ENCODE measurements around the gene ALDH1A3. TPM values are rescaled to one million over a fixed set of nuclear protein-coding genes. Genes with fewer than 3 reads are reported as not detected.

Gene ALDH1A3
- total and polyA plus RNA-seq, 4 donors: 4.5 to 19.0 (median 6.7) TPM

DNA sequence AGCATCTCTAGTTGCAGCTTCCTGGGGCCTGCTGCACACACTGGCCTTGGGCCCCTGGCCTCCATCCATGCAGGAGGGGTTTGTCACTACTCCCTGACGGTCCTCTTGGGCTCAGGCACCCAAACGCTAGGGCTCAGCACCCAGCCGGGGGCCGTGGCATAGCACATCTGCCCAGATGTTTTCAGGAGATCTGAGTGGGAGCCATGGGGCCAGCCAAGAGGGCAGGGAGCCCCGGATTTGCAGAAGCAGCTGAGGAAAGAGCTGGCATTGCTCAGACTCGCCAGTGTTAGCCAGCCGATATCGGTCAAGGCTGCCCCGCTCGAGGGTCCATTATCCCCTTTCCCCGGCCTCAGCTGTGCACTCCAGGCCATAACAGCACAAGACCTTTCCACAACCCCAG is 1.5 kb upstream of the ALDH1A3 start:
- 91% methylated on average over 11 of the region's 11 CpGs for WGBS, 2 donors
- ATAC-seq (ENCODE audit: low FRiP score) (no peak), DNase-seq (no peak)
- Histone ChIP-seq H3K9me3 (ENCODE audit: control insufficient read depth, low read length) (no peaks in the 10 kb centered on the region), H3K27me3 (ENCODE audit: control insufficient read depth in 1 of 2, insufficient read depth in 2 of 2, low read length in 1 of 2) (peaks cover 0 to 2% of the 10 kb centered on the region in 2 donors), H3K27ac (ENCODE audit: low read depth in 1 of 2, low read length in 2 of 2) (no peak overlapping the region), H3K4me1 (ENCODE audit: control insufficient read depth in 1 of 2, insufficient read depth in 2 of 2, low read length in 2 of 2) (no peaks in the 10 kb centered on the region), H3K4me3 (ENCODE audit: low read length in 2 of 2) (no peak overlapping the region), H3K36me3 (ENCODE audit: control insufficient read depth in 1 of 2, insufficient read depth in 2 of 2, low read length in 1 of 2) (no peaks in the 10 kb centered on the region)
- intact Hi-C loops (cut with DNase I): no loop called here

GRCh38 chr15:100878648-100879047 is 983 bp upstream of the ALDH1A3 start:
- H3K4me3 ChIP-seq (ENCODE audit: low read length in 2 of 2): no peak overlapping the region
- no peaks in the 10 kb centered on the region for H3K36me3 ChIP-seq (ENCODE audit: control insufficient read depth in 1 of 2, insufficient read depth in 2 of 2, low read length in 1 of 2)
- no peak for ATAC-seq (ENCODE audit: low FRiP score)
- H3K27me3 ChIP-seq (ENCODE audit: control insufficient read depth in 1 of 2, insufficient read depth in 2 of 2, low read length in 1 of 2): peaks cover 0 to 2% of the 10 kb centered on the region in 2 donors
- no peak overlapping the region for H3K27ac ChIP-seq (ENCODE audit: low read depth in 1 of 2, low read length in 2 of 2)
- no peaks in the 10 kb centered on the region for H3K4me1 ChIP-seq (ENCODE audit: control insufficient read depth in 1 of 2, insufficient read depth in 2 of 2, low read length in 2 of 2)
- intact Hi-C loops (cut with DNase I): no loop called here
- DNase-seq: no peak
- H3K9me3 ChIP-seq (ENCODE audit: control insufficient read depth, low read length): no peaks in the 10 kb centered on the region
- WGBS, 2 donors: 52 to 63% methylated on average over 12 of the region's 12 CpGs

DNA sequence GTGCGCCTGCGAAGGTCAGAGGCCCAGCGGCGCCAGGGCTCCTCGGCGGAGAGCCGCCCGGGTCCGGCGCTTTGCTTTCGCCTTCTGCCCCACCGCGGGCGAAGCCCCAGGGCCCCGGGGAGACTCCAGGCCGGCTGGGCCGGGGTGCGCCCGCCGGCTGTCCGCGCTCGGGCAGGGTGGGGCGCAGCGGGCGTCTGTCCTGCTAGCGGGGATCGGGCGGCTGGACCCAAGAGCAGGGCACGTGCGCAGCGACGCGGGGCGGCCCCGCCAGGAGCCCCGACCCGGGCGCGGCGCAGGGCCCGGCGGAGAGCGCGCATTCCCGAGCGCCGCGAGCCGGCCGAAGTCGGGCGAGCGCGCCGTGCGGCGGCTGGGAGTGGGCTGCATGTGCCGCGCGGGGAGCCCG is 569 bp upstream of the ALDH1A3 start:
- Histone ChIP-seq H3K36me3 (ENCODE audit: control insufficient read depth in 1 of 2, insufficient read depth in 2 of 2, low read length in 1 of 2) (no peaks in the 10 kb centered on the region), H3K27ac (ENCODE audit: low read depth in 1 of 2, low read length in 2 of 2) (no peak overlapping the region), H3K4me3 (ENCODE audit: low read length in 2 of 2) (peak overlapping the region; percentile 15 to 58), H3K9me3 (ENCODE audit: control insufficient read depth, low read length) (no peaks in the 10 kb centered on the region), H3K4me1 (ENCODE audit: control insufficient read depth in 1 of 2, insufficient read depth in 2 of 2, low read length in 2 of 2) (no peaks in the 10 kb centered on the region), H3K27me3 (ENCODE audit: control insufficient read depth in 1 of 2, insufficient read depth in 2 of 2, low read length in 1 of 2) (peaks cover 0 to 2% of the 10 kb centered on the region in 2 donors)
- DNase-seq (no peak), ATAC-seq (ENCODE audit: low FRiP score) (no peak)
- intact Hi-C loops (cut with DNase I): no loop called here
- 5 to 6% methylated on average over 45 to 62 of the region's 62 CpGs for WGBS, 2 donors

GRCh38 chr15:100880139-100880896 is 687 bp downstream of the ALDH1A3 start:
- Histone ChIP-seq H3K4me3 (ENCODE audit: low read length in 2 of 2) (peak overlapping the region in 1 of 2 donors; percentile 15), H3K27me3 (ENCODE audit: control insufficient read depth in 1 of 2, insufficient read depth in 2 of 2, low read length in 1 of 2) (peaks cover 0 to 2% of the 10 kb centered on the region in 2 donors), H3K4me1 (ENCODE audit: control insufficient read depth in 1 of 2, insufficient read depth in 2 of 2, low read length in 2 of 2) (no peaks in the 10 kb centered on the region), H3K9me3 (ENCODE audit: control insufficient read depth, low read length) (no peaks in the 10 kb centered on the region), H3K27ac (ENCODE audit: low read depth in 1 of 2, low read length in 2 of 2) (no peak overlapping the region), H3K36me3 (ENCODE audit: control insufficient read depth in 1 of 2, insufficient read depth in 2 of 2, low read length in 1 of 2) (no peaks in the 10 kb centered on the region)
- DNase-seq: no peak
- ATAC-seq (ENCODE audit: low FRiP score): no peak
- intact Hi-C loops (cut with DNase I): loop anchor here in 1 of 2 donors (10.0 kb wide), 1 partner anchor 1266 kb away; no protein-coding TSS in a partner anchor
- WGBS, 2 donors: 6 to 10% methylated on average over 75 to 80 of the region's 80 CpGs

DNA sequence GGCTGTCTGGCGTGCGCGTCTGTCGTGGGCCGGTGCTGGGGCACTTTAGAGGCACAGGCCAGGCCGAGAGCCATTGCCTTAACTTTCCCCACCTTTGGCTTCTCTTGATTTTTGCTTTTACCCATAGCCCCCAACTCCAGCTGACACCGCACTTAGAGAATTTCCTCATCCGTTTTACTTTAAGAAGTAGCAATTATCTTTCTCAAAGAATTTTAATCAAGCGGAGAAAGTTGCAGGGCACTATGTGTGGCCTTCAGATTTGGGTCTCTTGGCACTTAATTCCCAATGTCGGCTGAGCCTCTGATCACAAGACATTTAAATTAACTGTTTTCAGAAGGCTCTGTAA is 1.2 kb downstream of the ALDH1A3 start:
- WGBS, 2 donors: 55 to 76% methylated on average over 10 of the region's 10 CpGs
- intact Hi-C loops (cut with DNase I): loop anchor here in 1 of 2 donors (10.0 kb wide), 1 partner anchor 1266 kb away; no protein-coding TSS in a partner anchor
- ATAC-seq (ENCODE audit: low FRiP score): no peak

DNA sequence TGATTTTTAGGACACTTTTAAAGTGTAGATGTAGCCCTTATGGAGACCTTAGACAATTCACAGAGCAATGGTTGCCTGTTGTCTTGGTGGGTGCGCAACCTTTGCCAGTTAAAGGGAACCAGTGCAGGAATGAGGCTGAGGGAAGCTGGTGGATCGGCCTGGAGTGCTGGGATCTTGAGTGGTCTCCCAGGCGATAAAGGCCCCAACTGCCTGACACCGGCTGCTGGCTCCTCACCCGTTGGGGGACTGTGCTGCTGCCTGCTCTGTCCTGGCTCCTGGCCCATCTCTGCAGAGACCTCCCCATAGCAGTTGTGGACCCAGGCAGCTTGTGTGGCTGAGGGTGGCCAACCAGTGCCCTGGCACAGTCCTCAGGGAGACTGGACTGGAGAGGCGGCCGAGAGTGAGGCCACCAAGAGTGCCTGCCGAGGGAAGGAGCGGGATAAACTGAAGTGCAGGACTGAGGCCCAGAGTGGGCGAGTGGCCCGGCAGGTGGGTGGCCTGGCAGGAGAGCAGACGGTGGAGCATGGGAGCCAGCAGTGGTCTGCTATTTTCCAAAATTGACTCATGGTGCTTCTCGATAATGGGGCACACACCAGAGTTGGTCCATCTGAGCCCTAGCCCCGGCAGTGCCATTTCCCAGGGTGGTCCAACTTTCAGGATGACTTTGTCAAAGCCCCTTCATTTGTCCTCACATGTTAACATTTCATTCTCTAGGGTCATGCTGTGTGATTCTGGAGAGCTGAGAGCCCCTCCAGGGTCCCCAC is 2.1 kb downstream of the ALDH1A3 start:
- no peak overlapping the region for H3K4me3 ChIP-seq (ENCODE audit: low read length in 2 of 2)

More for the DNA sequence above, 1.2 kb downstream of the ALDH1A3 start:
- Histone ChIP-seq H3K4me3 (ENCODE audit: low read length in 2 of 2) (no peak overlapping the region), H3K27me3 (ENCODE audit: control insufficient read depth in 1 of 2, insufficient read depth in 2 of 2, low read length in 1 of 2) (peaks cover 0 to 2% of the 10 kb centered on the region in 2 donors), H3K9me3 (ENCODE audit: control insufficient read depth, low read length) (no peaks in the 10 kb centered on the region), H3K27ac (ENCODE audit: low read depth in 1 of 2, low read length in 2 of 2) (no peak overlapping the region), H3K36me3 (ENCODE audit: control insufficient read depth in 1 of 2, insufficient read depth in 2 of 2, low read length in 1 of 2) (no peaks in the 10 kb centered on the region), H3K4me1 (ENCODE audit: control insufficient read depth in 1 of 2, insufficient read depth in 2 of 2, low read length in 2 of 2) (no peaks in the 10 kb centered on the region)
- no peak for DNase-seq

DNA sequence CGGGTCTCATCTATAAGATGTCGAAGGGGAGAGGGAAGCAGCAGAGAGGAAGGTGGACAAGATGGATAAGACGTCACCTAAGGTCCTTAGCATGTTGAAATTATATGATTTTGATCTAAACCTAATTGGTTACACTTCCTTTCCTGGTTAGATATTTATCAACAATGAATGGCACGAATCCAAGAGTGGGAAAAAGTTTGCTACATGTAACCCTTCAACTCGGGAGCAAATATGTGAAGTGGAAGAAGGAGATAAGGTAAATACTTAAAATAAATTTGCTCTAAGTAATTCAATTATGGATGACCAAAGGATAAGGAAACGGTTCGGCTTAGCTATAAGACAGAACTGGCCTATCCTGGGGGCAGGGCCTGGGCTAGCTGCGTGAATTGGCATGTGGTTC is 5.5 kb downstream of the ALDH1A3 start:
- WGBS, 2 donors: 79% methylated on average over 8 of the region's 8 CpGs
- intact Hi-C loops (cut with DNase I): loop anchor here in 1 of 2 donors (10.0 kb wide), 1 partner anchor 1270 kb away; no protein-coding TSS in a partner anchor

More for the DNA sequence above, 2.1 kb downstream of the ALDH1A3 start:
- Histone ChIP-seq H3K4me1 (ENCODE audit: control insufficient read depth in 1 of 2, insufficient read depth in 2 of 2, low read length in 2 of 2) (no peaks in the 10 kb centered on the region), H3K9me3 (ENCODE audit: control insufficient read depth, low read length) (no peaks in the 10 kb centered on the region), H3K27me3 (ENCODE audit: control insufficient read depth in 1 of 2, insufficient read depth in 2 of 2, low read length in 1 of 2) (peaks cover 0 to 2% of the 10 kb centered on the region in 2 donors), H3K27ac (ENCODE audit: low read depth in 1 of 2, low read length in 2 of 2) (no peak overlapping the region), H3K36me3 (ENCODE audit: control insufficient read depth in 1 of 2, insufficient read depth in 2 of 2, low read length in 1 of 2) (no peaks in the 10 kb centered on the region)
- DNase-seq (no peak), ATAC-seq (ENCODE audit: low FRiP score) (no peak)
- intact Hi-C loops (cut with DNase I): loop anchor here in 1 of 2 donors (10.0 kb wide), 1 partner anchor 1267 kb away; no protein-coding TSS in a partner anchor
- WGBS, 2 donors: 94 to 95% methylated on average over 14 of the region's 14 CpGs

GRCh38 chr15:100885811-100886210 is 6.2 kb downstream of the ALDH1A3 start:
- ATAC-seq (ENCODE audit: low FRiP score) (no peak), DNase-seq (no peak)
- Histone ChIP-seq H3K9me3 (ENCODE audit: control insufficient read depth, low read length) (no peaks in the 10 kb centered on the region), H3K36me3 (ENCODE audit: control insufficient read depth in 1 of 2, insufficient read depth in 2 of 2, low read length in 1 of 2) (no peaks in the 10 kb centered on the region), H3K27ac (ENCODE audit: low read depth in 1 of 2, low read length in 2 of 2) (no peak overlapping the region), H3K4me3 (ENCODE audit: low read length in 2 of 2) (no peak overlapping the region), H3K27me3 (ENCODE audit: control insufficient read depth in 1 of 2, insufficient read depth in 2 of 2, low read length in 1 of 2) (no peaks in the 10 kb centered on the region), H3K4me1 (ENCODE audit: control insufficient read depth in 1 of 2, insufficient read depth in 2 of 2, low read length in 2 of 2) (no peaks in the 10 kb centered on the region)
- 85 to 86% methylated on average over 7 of the region's 7 CpGs for WGBS, 2 donors
- intact Hi-C loops (cut with DNase I): loop anchor here in 1 of 2 donors (10.0 kb wide), 1 partner anchor 1271 kb away; no protein-coding TSS in a partner anchor

More for the DNA sequence above, 5.5 kb downstream of the ALDH1A3 start:
- H3K27me3 ChIP-seq (ENCODE audit: control insufficient read depth in 1 of 2, insufficient read depth in 2 of 2, low read length in 1 of 2): no peaks in the 10 kb centered on the region
- no peaks in the 10 kb centered on the region for H3K36me3 ChIP-seq (ENCODE audit: control insufficient read depth in 1 of 2, insufficient read depth in 2 of 2, low read length in 1 of 2)
- no peak overlapping the region for H3K27ac ChIP-seq (ENCODE audit: low read depth in 1 of 2, low read length in 2 of 2)
- H3K9me3 ChIP-seq (ENCODE audit: control insufficient read depth, low read length): no peaks in the 10 kb centered on the region
- no peaks in the 10 kb centered on the region for H3K4me1 ChIP-seq (ENCODE audit: control insufficient read depth in 1 of 2, insufficient read depth in 2 of 2, low read length in 2 of 2)
- ATAC-seq (ENCODE audit: low FRiP score): no peak
- no peak overlapping the region for H3K4me3 ChIP-seq (ENCODE audit: low read length in 2 of 2)
- no peak for DNase-seq

Measured in aorta (tissue), 5 donors.